ENCODE measurements around the gene TMTC1. TPM values are rescaled to one million over a fixed set of nuclear protein-coding genes. Genes with fewer than 3 reads are reported as not detected.
A peak's percentile ranks its signal among the peaks of the same experiment; 100 is the strongest.

The TMTC1 gene
- total and polyA plus RNA-seq, 2 experiments from 2014 or later = 4.8 to 24.3 TPM

- Mint-ChIP-seq H3K36me3 (ENCODE audit: low read depth) (no peaks in the 10 kb centered on the region), H3K4me1 (no peaks in the 10 kb centered on the region; the same call in none of the 3 replicates), H3K27me3 (ENCODE audit: insufficient read depth, low read depth, poor library complexity) (peaks cover 4% of the 10 kb centered on the region), H3K9me3 (no peaks in the 10 kb centered on the region), H3K4me3 (no peak overlapping the region), H3K27ac (no peak overlapping the region)
- no peaks in the 10 kb centered on the region for H3K27me3 ChIP-seq (ENCODE audit: insufficient read depth)
- ATAC-seq (peak; percentile 63), DNase-seq (ENCODE audit: low spot score) (peak; percentile 42)
- no peaks in the 10 kb centered on the region for H3K4me1 ChIP-seq (ENCODE audit: insufficient read depth)
- TF ChIP-seq JUNB (IDR thresholded peaks at IDR 0.05; ENCODE audit: unreplicated experiment) (no peak), ZNF331 (CRISPR knock-in tag; IDR thresholded peaks at IDR 0.05; ENCODE audit: low read depth) (no peak), REST (IDR thresholded peaks at IDR 0.05; ENCODE audit: unreplicated experiment) (no peak), ZNF462 (CRISPR knock-in tag; IDR thresholded peaks at IDR 0.05) (no peak), NANOG (IDR thresholded peaks at IDR 0.05; ENCODE audit: borderline replicate concordance) (no peak)
- H4K20me1 ChIP-seq (replicated peaks; ENCODE audit: insufficient read depth) = no peaks in the 10 kb centered on the region
- no peaks in the 10 kb centered on the region for H3F3A ChIP-seq (replicated peaks; ENCODE audit: low read depth)
- no peaks in the 10 kb centered on the region for H3K79me2 ChIP-seq (replicated peaks; ENCODE audit: insufficient read depth)
- H3K4me2 ChIP-seq = no peak overlapping the region
- no peak overlapping the region for H3K4me3 ChIP-seq
- H2AFZ ChIP-seq = no peak overlapping the region
- H3K27ac ChIP-seq (ENCODE audit: low read depth) = no peak overlapping the region
- H3K36me3 ChIP-seq (ENCODE audit: insufficient read depth) = no peaks in the 10 kb centered on the region
- no peaks in the 10 kb centered on the region for H3K9me2 ChIP-seq (ENCODE audit: insufficient read depth)
These were observed 248.8 kb downstream of the TMTC1 start for GRCh38 chr12:29534935-29535334.
